Astrocyte (in vitro differentiated cells and primary cell): ENCODE results near the gene FBN2.

ENCODE experiments used
- CTCF ChIP-seq: IDR thresholded peaks from 2 replicates; pipeline ENCODE4 v1.5.1; 2011; ENCODE audit warnings: low read depth, mild to moderate bottlenecking, inconsistent platforms, low read length, moderate library complexity; ENCODE audit not compliant: insufficient read depth
- EZH2 ChIP-seq: IDR thresholded peaks from 2 replicates; pipeline ENCODE4 v1.6.1; 2012; ENCODE audit warnings: mild to moderate bottlenecking, low read length, inconsistent platforms; ENCODE audit not compliant: insufficient read depth

GRCh38 chr5:128258372-128258771 is 279.7 kb downstream of the FBN2 start:
- TF ChIP-seq CTCF (no peak), EZH2 (no peak)
